K562 (cell line): ENCODE results near the gene CPA4. TPM values are rescaled to one million over a fixed set of nuclear protein-coding genes. Genes with fewer than 3 reads are reported as not detected.

Source experiments
- AFF4 ChIP-seq: sonication (generic); formaldehyde crosslinking; IDR thresholded peaks from 2 replicates; pipeline ENCODE4 v1.8.0; 2023; ENCODE audit warnings: mild to moderate bottlenecking, missing genetic modification reagents
- ATF6 ChIP-seq: sonication (generic); formaldehyde crosslinking; IDR thresholded peaks from 2 replicates; pipeline ENCODE4 v1.4.0; 2020; ENCODE audit warnings: mild to moderate bottlenecking, missing genetic modification reagents
- CBFA2T3 ChIP-seq: fragments of 450-650 bp; IDR thresholded peaks from 2 replicates; pipeline ENCODE4 v1.6.1; 2017
- FOXK2 ChIP-seq, 2 experiments: fragments of 450-650 bp; IDR thresholded peaks in 1 of 2; conservative IDR thresholded peaks in 1 of 2; 2 replicates each; pipeline ENCODE4 v1.6.1; 2016; ENCODE audit warnings: low read depth in 2 of 2, mild to moderate bottlenecking in 1 of 2
- L3MBTL2 ChIP-seq: fragments of 450-650 bp; IDR thresholded peaks from 2 replicates; pipeline ENCODE4 v1.6.1; 2016; ENCODE audit warnings: mild to moderate bottlenecking, moderate library complexity
- REST ChIP-seq, 2 experiments: fragments of 450-650 bp; formaldehyde crosslinking in 1 of 2; IDR thresholded peaks; 2 replicates each; pipeline versions ENCODE4 v1.4.0 to v1.6.1; 2014 to 2020; ENCODE audit warnings: mild to moderate bottlenecking in 2 of 2, borderline replicate concordance in 1 of 2, low read depth in 1 of 2
- ZBTB43 ChIP-seq: sonication (generic); formaldehyde crosslinking; IDR thresholded peaks from 2 replicates; pipeline ENCODE4 v1.8.0; 2023; ENCODE audit warnings: mild to moderate bottlenecking, missing genetic modification reagents
- ZEB2 ChIP-seq: fragments of 450-650 bp; IDR thresholded peaks from 2 replicates; pipeline ENCODE4 v1.6.1; 2016
- ZNF511 ChIP-seq: sonication (generic); formaldehyde crosslinking; IDR thresholded peaks from 2 replicates; pipeline ENCODE4 v1.8.0; 2022; ENCODE audit warnings: mild to moderate bottlenecking, missing genetic modification reagents
- polyA plus RNA-seq, 8 experiments: library from polyadenylated mRNA; depleted of rRNA in 4 of 8; stranded (reverse) in 5 of 8; unstranded in 3 of 8; fragments of >200 nt; fragmentation: Nextera tagmentation in 2 of 8; fragmentation: Illumina TruSeq in 1 of 8; extraction: Ambion mirVana in 2 of 8; extraction: Trizol in 1 of 8; gene quantifications; 2 replicates each; pipeline versions ENCODE4 v1.2.1 to v1.2.3, GENCODE V29; 2011 to 2014; ENCODE audit warnings: inconsistent platforms in 1 of 8, missing spikeins in 1 of 8
- total RNA-seq, 7 experiments: library from RNA; depleted of rRNA in 6 of 7; stranded (reverse); fragments of >200 nt in 6 of 7; fragmentation: Illumina TruSeq in 2 of 7; extraction: Trizol in 2 of 7; gene quantifications; 2 replicates each; pipeline versions ENCODE4 v1.2.1 to v1.2.3, GENCODE V29; 2011 to 2021; ENCODE audit warnings: low replicate concordance in 1 of 7

CPA4 gene
- total and polyA plus RNA-seq, 9 of the 15 experiments (the other 6 are each of a cell fraction or from before 2014, with no cell fraction given): not detected

- TF ChIP-seq ZBTB43 (CRISPR knock-in tag): no peak
- peak; percentile 49 for TF ChIP-seq L3MBTL2
- TF ChIP-seq ZEB2: no peak
- TF ChIP-seq CBFA2T3: no peak
- no peak for TF ChIP-seq ATF6 (CRISPR knock-in tag)
- no peak for TF ChIP-seq AFF4 (CRISPR knock-in tag)
- peak; percentile 89 for TF ChIP-seq REST (IDR thresholded peaks at IDR 0.05; ENCODE audit: borderline replicate concordance)
- TF ChIP-seq REST (CRISPR knock-in tag; IDR thresholded peaks at IDR 0.05; ENCODE audit: low read depth): no peak
- no peak for TF ChIP-seq ZNF511 (CRISPR knock-in tag)
- TF ChIP-seq FOXK2 (conservative IDR thresholded peaks at IDR 0.05 in 1 of 2, IDR thresholded peaks at IDR 0.05 in 1 of 2; ENCODE audit: low read depth in 2 of 2): no peak
Measured at GRCh38 chr7:130273081-130273932, 19.7 kb upstream of the CPA4 start (continued).
